Glutamatergic neuron (in vitro differentiated cells): Measurements from ENCODE around the gene PAQR7. TPM values are rescaled to one million over a fixed set of nuclear protein-coding genes. Genes with fewer than 3 reads are reported as not detected.

Experiments
- DNase-seq: peaks from one replicate; pipeline ENCODE4 v3.0.0; 2022
- H3K27ac Mint-ChIP-seq: one replicate; pipeline ENCODE4 v1.8.0; 2020; ENCODE audit warnings: mild to moderate bottlenecking, mixed read lengths, inconsistent platforms; ENCODE audit not compliant: unreplicated experiment
- H3K27me3 Mint-ChIP-seq: one replicate; pipeline ENCODE4 v1.8.0; 2020; ENCODE audit warnings: mild to moderate bottlenecking, moderate library complexity, mixed read lengths, inconsistent platforms; ENCODE audit not compliant: unreplicated experiment
- H3K36me3 Mint-ChIP-seq: one replicate; pipeline ENCODE4 v1.8.0; 2020; ENCODE audit warnings: mild to moderate bottlenecking, mixed read lengths, inconsistent platforms; ENCODE audit not compliant: unreplicated experiment
- H3K4me1 Mint-ChIP-seq: one replicate; pipeline ENCODE4 v1.8.0; 2020; ENCODE audit warnings: mild to moderate bottlenecking, low read depth, mixed read lengths, inconsistent platforms; ENCODE audit not compliant: unreplicated experiment
- H3K4me3 Mint-ChIP-seq: one replicate; pipeline ENCODE4 v1.8.0; 2020; ENCODE audit warnings: mild to moderate bottlenecking, mixed read lengths, inconsistent platforms; ENCODE audit not compliant: unreplicated experiment
- H3K9me3 Mint-ChIP-seq: one replicate; pipeline ENCODE4 v1.8.0; 2020; ENCODE audit warnings: mild to moderate bottlenecking, moderate library complexity, mixed read lengths, inconsistent platforms; ENCODE audit not compliant: unreplicated experiment
- total RNA-seq: library from RNA; stranded (reverse); fragmentation: NEBNext Ultra II Directional; extraction: Animal tissue kit (Norgen Biotek cat#: 25700); gene quantifications from one replicate; pipeline ENCODE4 v1.2.1, GENCODE V29; 2021; ENCODE audit not compliant: unreplicated experiment
- TF ChIP-seq, protein P1 (sequence below): fragments of 200-600 bp; sonication (generic); IDR thresholded peaks from one replicate; pipeline ENCODE4 v1.5.0; 2021; ENCODE audit not compliant: partially characterized antibody, unreplicated experiment

Gene PAQR7
- total RNA-seq, 1 donor from 2014 or later: 6.4 TPM

DNA sequence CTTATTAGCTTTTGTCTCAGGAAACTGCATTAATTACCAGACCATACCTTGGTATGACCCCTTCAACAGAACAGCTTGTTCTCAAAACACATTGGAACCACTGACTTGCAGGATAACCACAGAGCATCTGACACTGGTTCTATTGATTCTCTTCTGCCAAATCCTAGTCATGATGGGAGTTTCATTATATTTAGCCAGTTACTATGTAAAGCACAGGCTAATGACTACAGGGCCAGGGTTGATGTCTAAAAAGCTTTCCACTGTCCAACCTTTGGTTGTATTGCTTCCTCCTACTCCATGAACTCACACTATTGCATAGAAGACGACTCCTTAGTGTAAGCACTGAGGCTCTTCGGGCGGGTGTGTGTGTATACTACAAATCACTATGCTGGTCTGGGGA is 27.0 kb upstream of the PAQR7 start:
- no peak for DNase-seq
- Mint-ChIP-seq H3K9me3 (peaks cover 22% of the 10 kb centered on the region), H3K27me3 (peaks cover 17% of the 10 kb centered on the region), H3K27ac (peak overlapping the region; percentile 69), H3K4me1 (peaks cover 51% of the 10 kb centered on the region), H3K4me3 (peak overlapping the region; percentile 90), H3K36me3 (no peaks in the 10 kb centered on the region)
- TF ChIP-seq, protein P1, sequence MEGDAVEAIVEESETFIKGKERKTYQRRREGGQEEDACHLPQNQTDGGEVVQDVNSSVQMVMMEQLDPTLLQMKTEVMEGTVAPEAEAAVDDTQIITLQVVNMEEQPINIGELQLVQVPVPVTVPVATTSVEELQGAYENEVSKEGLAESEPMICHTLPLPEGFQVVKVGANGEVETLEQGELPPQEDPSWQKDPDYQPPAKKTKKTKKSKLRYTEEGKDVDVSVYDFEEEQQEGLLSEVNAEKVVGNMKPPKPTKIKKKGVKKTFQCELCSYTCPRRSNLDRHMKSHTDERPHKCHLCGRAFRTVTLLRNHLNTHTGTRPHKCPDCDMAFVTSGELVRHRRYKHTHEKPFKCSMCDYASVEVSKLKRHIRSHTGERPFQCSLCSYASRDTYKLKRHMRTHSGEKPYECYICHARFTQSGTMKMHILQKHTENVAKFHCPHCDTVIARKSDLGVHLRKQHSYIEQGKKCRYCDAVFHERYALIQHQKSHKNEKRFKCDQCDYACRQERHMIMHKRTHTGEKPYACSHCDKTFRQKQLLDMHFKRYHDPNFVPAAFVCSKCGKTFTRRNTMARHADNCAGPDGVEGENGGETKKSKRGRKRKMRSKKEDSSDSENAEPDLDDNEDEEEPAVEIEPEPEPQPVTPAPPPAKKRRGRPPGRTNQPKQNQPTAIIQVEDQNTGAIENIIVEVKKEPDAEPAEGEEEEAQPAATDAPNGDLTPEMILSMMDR: no peak

DNA sequence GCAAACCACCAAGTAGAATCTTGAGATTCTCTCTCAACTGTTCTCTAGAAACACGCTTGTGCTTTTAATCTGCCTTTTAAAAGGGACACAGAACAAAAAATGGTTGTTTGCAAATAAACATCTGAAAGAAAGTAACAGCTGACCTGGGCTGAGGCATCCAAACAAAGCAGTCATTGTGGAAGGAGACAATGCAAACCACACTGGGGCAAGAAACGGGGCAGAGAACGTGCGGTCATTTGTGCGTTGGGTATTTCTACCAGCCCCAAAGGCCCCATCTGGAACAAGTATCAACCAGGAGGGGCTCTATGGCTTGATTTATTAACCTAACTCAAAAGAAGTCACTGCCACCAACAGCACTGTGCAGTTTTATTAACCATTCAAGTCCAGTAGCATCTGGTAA is 24.7 kb upstream of the PAQR7 start:
- Mint-ChIP-seq H3K4me1 (peaks cover 51% of the 10 kb centered on the region), H3K36me3 (no peaks in the 10 kb centered on the region)

DNA sequence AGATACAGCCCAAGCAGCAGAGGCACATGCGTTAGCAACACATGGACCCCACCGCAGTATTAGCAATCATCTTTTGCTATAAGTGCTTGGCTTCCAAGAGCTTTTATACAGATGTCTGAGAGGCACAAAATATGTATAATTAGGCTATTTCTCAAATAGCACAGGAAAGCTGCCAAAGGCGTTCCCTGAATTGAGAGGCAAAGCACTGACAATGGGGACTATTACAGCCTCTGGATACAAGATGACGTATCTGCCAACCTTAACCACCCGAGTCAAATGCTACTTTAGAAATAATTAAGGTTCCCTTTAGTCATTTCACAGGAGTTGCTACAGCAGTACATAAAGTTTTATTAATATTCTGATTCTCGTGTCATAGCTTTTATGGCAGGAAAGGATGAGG is 24.3 kb upstream of the PAQR7 start:
- Mint-ChIP-seq H3K27ac (peak overlapping the region; percentile 36), H3K9me3 (peaks cover 11% of the 10 kb centered on the region), H3K4me1 (peaks cover 52% of the 10 kb centered on the region), H3K36me3 (no peaks in the 10 kb centered on the region), H3K27me3 (peaks cover 3% of the 10 kb centered on the region), H3K4me3 (peak overlapping the region; percentile 83)
- DNase-seq: no peak
- TF ChIP-seq, protein P1: no peak

More for the DNA sequence above, 24.7 kb upstream of the PAQR7 start:
- Mint-ChIP-seq H3K27me3 (peaks cover 8% of the 10 kb centered on the region), H3K4me3 (peak overlapping the region; percentile 83), H3K9me3 (peaks cover 15% of the 10 kb centered on the region), H3K27ac (peak overlapping the region; percentile 36)
- DNase-seq: no peak
- TF ChIP-seq, protein P1: no peak

DNA sequence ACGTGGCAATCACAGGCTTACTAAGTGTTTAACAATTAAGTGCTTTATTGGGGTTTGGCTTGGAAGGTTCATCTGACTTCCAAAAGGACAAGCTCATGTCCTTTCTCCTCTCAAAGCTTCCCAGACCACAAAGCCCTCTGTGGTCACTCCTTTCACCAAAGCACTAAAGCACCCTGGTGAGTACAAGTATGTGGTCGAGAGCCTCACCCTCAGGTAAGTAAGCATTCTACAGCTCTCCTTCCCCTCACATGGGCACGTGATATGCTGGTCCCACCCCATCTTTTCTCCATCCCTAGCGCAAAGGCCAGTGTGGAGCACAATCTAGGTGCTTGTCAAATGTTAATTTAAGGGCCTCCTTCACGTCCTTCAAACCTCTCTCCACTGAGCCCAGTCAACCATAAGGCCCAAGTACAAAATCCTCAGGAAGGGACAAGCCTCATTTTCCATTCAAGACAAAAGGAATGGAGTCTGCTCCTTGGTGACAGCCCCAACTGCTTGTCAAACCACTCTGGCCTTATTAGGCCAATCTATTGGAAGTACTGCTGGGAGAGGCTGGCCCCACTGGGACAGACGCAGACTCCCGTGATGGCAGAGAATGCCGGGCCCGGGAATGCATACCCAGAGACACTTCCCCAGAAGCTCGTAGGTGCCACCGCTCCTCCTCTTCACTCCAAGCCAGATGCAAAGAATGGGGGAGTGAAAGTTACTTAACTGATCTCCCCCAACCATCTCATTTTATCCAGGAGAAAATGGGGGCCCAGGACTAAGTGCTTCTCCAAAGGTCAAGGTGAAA is 22.9 kb upstream of the PAQR7 start:
- peak overlapping the region; percentile 86 for H3K27ac Mint-ChIP-seq
- TF ChIP-seq, protein P1: no peak
- H3K36me3 Mint-ChIP-seq: no peaks in the 10 kb centered on the region
- no peak for DNase-seq
- peaks cover 2% of the 10 kb centered on the region for H3K27me3 Mint-ChIP-seq
- peaks cover 7% of the 10 kb centered on the region for H3K9me3 Mint-ChIP-seq
- H3K4me1 Mint-ChIP-seq: peaks cover 50% of the 10 kb centered on the region
- H3K4me3 Mint-ChIP-seq: peak overlapping the region; percentile 48

DNA sequence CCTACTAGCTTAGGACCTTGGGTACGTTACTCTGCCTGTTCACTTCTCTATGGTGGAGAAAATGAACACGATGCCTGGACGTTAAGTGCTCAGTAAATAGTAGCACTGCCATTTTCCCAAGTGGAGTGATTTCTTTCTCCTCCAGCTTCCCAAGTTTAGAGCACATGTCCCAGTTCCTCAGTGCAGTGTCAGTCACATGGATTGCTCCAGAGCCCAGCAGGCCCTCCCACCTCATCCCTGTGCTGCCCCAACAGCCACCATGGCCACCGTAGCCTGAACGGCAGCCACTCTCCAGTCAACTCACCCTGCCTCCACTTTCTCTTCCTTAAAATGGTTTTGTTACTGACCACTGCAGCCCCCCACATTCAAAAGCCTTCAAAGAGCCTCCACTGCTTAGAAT is 22.2 kb upstream of the PAQR7 start:
- H3K27me3 Mint-ChIP-seq: peaks cover 2% of the 10 kb centered on the region
- peak overlapping the region; percentile 44 for H3K4me3 Mint-ChIP-seq
- DNase-seq: no peak
- H3K27ac Mint-ChIP-seq: peak overlapping the region; percentile 80
- no peaks in the 10 kb centered on the region for H3K36me3 Mint-ChIP-seq
- H3K9me3 Mint-ChIP-seq: peaks cover 6% of the 10 kb centered on the region
- peaks cover 49% of the 10 kb centered on the region for H3K4me1 Mint-ChIP-seq
- TF ChIP-seq, protein P1: no peak
